NK-92 treated with Interleukin-12 subunit alpha and Interleukin-12 subunit beta, amount 100 ng/mL, for 24 hours (cell line): ENCODE results near the gene SERPING1.

Experiments
- DNase-seq: peaks from one replicate; lab custom pipeline; 2025; lab: John Stamatoyannopoulos, UW

Gene SERPING1

GRCh38 chr11:57597461-57597915 lies at the start of gene SERPING1:
Gene SERPING1 (plus strand): TSS chr11:57597685. CDS start chr11:57598271, 586 bp downstream.
- DNase-seq, result no peak

GRCh38 chr11:57547854-57548377 lies 49.6 kb upstream of the SERPING1 start:
- no peak for DNase-seq

GRCh38 chr11:57549983-57550382 lies 47.5 kb upstream of the SERPING1 start:
- no peak for DNase-seq

GRCh38 chr11:57551941-57552340 lies 45.5 kb upstream of the SERPING1 start:
- no peak for DNase-seq

GRCh38 chr11:57552479-57552878 lies 45.0 kb upstream of the SERPING1 start:
- DNase-seq, result no peak

- no peak for DNase-seq
Observed at GRCh38 chr11:57555393-57555792, 42.1 kb upstream of the SERPING1 start.

- DNase-seq, result no peak
Observed at GRCh38 chr11:57556041-57556440, 41.4 kb upstream of the SERPING1 start.

GRCh38 chr11:57560146-57560545 lies 37.3 kb upstream of the SERPING1 start:
- no peak for DNase-seq

- no peak for DNase-seq
Observed at GRCh38 chr11:57562596-57562995, 34.9 kb upstream of the SERPING1 start.

GRCh38 chr11:57566005-57566904 lies 31.2 kb upstream of the SERPING1 start:
- peak; percentile 10 for DNase-seq

GRCh38 chr11:57566905-57567514 lies 30.5 kb upstream of the SERPING1 start:
- no peak for DNase-seq

- DNase-seq, result peak; percentile 60
Observed at GRCh38 chr11:57567515-57568329, 29.8 kb upstream of the SERPING1 start, which contains the start of gene UBE2L6. Gene UBE2L6 (minus strand): TSS chr11:57567672. CDS start chr11:57567611, 61 bp downstream.

GRCh38 chr11:57568330-57568766 lies 29.1 kb upstream of the SERPING1 start:
- no peak for DNase-seq

- no peak for DNase-seq
Observed at GRCh38 chr11:57571606-57572005, 25.9 kb upstream of the SERPING1 start.

- DNase-seq, result no peak
Observed at GRCh38 chr11:57574061-57574460, 23.4 kb upstream of the SERPING1 start.

GRCh38 chr11:57584341-57584740 lies 13.1 kb upstream of the SERPING1 start:
- no peak for DNase-seq

GRCh38 chr11:57585301-57585700 lies 12.2 kb upstream of the SERPING1 start:
- DNase-seq, result no peak

- no peak for DNase-seq
Observed at GRCh38 chr11:57586711-57587245, 10.7 kb upstream of the SERPING1 start.

- no peak for DNase-seq
Observed at GRCh38 chr11:57588046-57588710, 9.3 kb upstream of the SERPING1 start.

GRCh38 chr11:57596266-57596885 lies 1.1 kb upstream of the SERPING1 start:
- no peak for DNase-seq
